Transverse colon (tissue), 4 donors: ENCODE data around the gene OCRL.

Experiments
- CTCF ChIP-seq, 5 experiments: fragments of 200-600 bp in 3 of 5; fragments of 450-650 bp in 2 of 5; sonication (generic) in 3 of 5; IDR thresholded peaks; 1 replicate in 2 of 5; 2 replicates in 3 of 5; pipeline ENCODE4 v1.5.1; 2016 to 2017; ENCODE audit warnings: antibody characterized with exemption in 5 of 5, inconsistent platforms in 3 of 5, mild to moderate bottlenecking in 2 of 5, moderate library complexity in 1 of 5
- POLR2A ChIP-seq: fragments of 450-650 bp; IDR thresholded peaks from one replicate; pipeline ENCODE4 v1.6.1; 2016; ENCODE audit warnings: antibody characterized with exemption, mild to moderate bottlenecking, moderate library complexity
- POLR2AphosphoS5 ChIP-seq, 3 donors: sonication (generic); formaldehyde crosslinking; IDR thresholded peaks; one replicate each; pipeline ENCODE4 v1.6.1; 2016; ENCODE audit warnings: antibody characterized with exemption in 3 of 3

DNA sequence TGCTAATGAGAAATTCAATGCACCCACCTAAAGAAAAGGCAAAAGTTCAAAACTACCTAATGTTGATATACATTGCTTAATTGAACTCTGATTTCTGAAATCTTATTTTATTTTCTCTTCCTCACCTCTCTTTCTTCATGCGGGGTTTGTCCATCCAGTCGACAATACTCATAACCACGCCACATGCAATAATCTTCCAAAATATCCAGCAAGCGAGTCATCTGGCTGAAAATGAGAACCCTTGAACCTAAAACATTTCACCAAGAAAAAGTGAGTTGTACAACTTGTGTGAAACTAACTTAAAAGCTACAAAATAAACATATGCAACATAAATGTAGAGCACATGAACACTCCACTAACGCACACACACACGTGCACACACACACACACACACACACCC is 43.4 kb upstream of the OCRL start:
- TF ChIP-seq CTCF (IDR thresholded peaks at IDR 0.05), result no peak
- TF ChIP-seq POLR2A, result no peak
- no peak for TF ChIP-seq POLR2AphosphoS5 (IDR thresholded peaks at IDR 0.05)
